Tibial artery (tissue), 4 donors: ENCODE results near the gene COG1.

Experiments used
- DNase-seq, 2 donors: peaks; one replicate each; pipeline ENCODE4 v3.0.0-alpha.2; 2019
- H3K27ac ChIP-seq, 2 donors: fragments of 200-600 bp; sonication (generic) in 1 of 2; 1 replicate in 1 of 2; 2 replicates in 1 of 2; pipeline ENCODE4 v1.5.1; 2018 to 2019; ENCODE audit warnings: mild to moderate bottlenecking in 1 of 2
- H3K27me3 ChIP-seq, 2 donors: fragments of 200-600 bp; sonication (generic) in 1 of 2; one replicate each; pipeline versions ENCODE4 v1.5.1 to v1.6.0; 2016 to 2019
- H3K36me3 ChIP-seq, 3 donors: fragments of 200-600 bp; sonication (generic) in 2 of 3; one replicate each; pipeline ENCODE4 v1.5.1; 2016 to 2019; ENCODE audit warnings: mild to moderate bottlenecking in 2 of 3
- H3K4me1 ChIP-seq, 4 donors: fragments of 200-600 bp; sonication (generic) in 2 of 4; 1 replicate in 3 of 4; 2 replicates in 1 of 4; pipeline ENCODE4 v1.5.1; 2016 to 2019
- H3K4me3 ChIP-seq, 2 donors: fragments of 200-600 bp; sonication (generic) in 1 of 2; 1 replicate in 1 of 2; 2 replicates in 1 of 2; pipeline ENCODE4 v1.5.1; 2018 to 2019; ENCODE audit warnings: mild to moderate bottlenecking in 2 of 2
- H3K9me3 ChIP-seq, 3 donors: fragments of 200-600 bp; sonication (generic) in 1 of 3; one replicate each; pipeline ENCODE4 v1.5.1; 2016 to 2019
- intact Hi-C: fragments of 100-400 bp; cut with DNase I; formaldehyde crosslinking; loops from one replicate; pipeline ENCODE4 v1.15.0; 2023; ENCODE audit warnings: low total_unique reads
- TF ChIP-seq, protein P1 (sequence below), 2 experiments: fragments of 200-600 bp in 1 of 2; fragments of 450-650 bp in 1 of 2; IDR thresholded peaks; one replicate each; pipeline ENCODE4 v1.5.1; 2017 to 2019; ENCODE audit warnings: antibody characterized with exemption in 2 of 2, mild to moderate bottlenecking in 1 of 2, moderate library complexity in 1 of 2

COG1 gene

DNA sequence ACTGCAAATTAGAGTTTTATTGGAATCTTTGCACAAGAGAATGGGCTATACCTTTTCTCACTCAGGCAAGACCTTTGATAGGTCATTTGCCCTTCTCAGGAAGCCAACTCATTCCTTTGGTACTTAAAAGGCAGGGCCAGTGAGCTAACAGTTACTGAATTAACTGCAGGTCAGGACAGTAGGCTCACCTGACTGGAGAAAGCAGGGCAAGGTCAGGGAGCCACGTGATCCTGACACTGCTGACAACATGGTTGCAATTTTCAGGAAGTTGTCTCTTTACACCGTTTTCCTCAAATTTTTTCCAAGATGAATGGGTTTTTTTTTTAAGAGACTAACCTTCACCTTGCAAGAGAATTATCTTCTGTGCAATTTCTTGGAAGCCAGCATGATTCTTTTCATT, 47.7 kb downstream of the COG1 start:
- Histone ChIP-seq H3K4me3 (no peak overlapping the region), H3K4me1 (peaks cover 0 to 20% (median 3%) of the 10 kb centered on the region in 4 donors), H3K9me3 (no peaks in the 10 kb centered on the region), H3K27me3 (no peaks in the 10 kb centered on the region), H3K27ac (no peak overlapping the region), H3K36me3 (peaks cover 15 to 56% (median 41%) of the 10 kb centered on the region in 3 donors)
- TF ChIP-seq, protein P1, sequence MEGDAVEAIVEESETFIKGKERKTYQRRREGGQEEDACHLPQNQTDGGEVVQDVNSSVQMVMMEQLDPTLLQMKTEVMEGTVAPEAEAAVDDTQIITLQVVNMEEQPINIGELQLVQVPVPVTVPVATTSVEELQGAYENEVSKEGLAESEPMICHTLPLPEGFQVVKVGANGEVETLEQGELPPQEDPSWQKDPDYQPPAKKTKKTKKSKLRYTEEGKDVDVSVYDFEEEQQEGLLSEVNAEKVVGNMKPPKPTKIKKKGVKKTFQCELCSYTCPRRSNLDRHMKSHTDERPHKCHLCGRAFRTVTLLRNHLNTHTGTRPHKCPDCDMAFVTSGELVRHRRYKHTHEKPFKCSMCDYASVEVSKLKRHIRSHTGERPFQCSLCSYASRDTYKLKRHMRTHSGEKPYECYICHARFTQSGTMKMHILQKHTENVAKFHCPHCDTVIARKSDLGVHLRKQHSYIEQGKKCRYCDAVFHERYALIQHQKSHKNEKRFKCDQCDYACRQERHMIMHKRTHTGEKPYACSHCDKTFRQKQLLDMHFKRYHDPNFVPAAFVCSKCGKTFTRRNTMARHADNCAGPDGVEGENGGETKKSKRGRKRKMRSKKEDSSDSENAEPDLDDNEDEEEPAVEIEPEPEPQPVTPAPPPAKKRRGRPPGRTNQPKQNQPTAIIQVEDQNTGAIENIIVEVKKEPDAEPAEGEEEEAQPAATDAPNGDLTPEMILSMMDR (IDR thresholded peaks at IDR 0.05) = no peak
- DNase-seq = no peak
- intact Hi-C loops = no loop called here

DNA sequence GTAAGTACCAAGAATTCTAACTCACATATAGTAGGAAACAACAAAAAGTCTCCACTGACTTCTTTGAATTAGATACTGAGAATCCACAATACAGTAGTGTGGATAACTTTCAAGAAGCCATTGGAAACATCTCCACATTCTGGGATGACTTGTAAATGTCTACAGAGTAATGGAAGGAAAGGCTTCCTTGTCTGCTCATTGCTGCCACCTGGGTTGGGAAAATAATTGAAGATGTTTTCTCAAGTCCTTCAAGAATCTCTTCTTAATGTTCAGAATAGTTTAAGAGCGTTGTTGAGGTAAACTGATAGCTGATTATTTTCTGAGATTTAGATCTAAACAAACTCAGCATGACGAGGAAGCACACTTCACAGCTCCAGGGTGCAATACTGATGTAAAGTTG, 54.9 kb downstream of the COG1 start:
- Histone ChIP-seq H3K9me3 (no peaks in the 10 kb centered on the region), H3K27ac (no peak overlapping the region), H3K4me1 (no peaks in the 10 kb centered on the region), H3K27me3 (no peaks in the 10 kb centered on the region), H3K4me3 (no peak overlapping the region), H3K36me3 (peaks cover 23 to 49% (median 28%) of the 10 kb centered on the region in 3 donors)
- intact Hi-C loops = no loop called here
- TF ChIP-seq, protein P1 (IDR thresholded peaks at IDR 0.05) = no peak
- DNase-seq = no peak

DNA sequence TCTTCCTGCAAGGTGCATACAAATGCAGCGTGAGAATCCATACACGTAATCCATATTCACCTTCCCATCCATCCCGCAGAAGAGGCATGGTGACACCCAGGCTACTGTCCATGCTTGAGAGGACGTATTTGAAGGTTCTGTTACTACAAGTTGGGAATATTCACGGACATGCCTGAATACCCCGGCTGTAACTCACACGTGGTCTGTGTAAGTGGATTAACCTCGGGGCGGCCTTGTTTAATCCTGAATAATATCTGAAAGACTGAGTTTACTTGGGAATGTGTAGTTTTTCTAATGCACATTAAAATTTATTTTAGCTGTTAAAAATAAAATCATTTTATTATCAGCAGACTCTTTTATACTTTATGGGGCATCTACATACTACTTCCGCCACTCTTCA, 55.7 kb downstream of the COG1 start:
- intact Hi-C loops = no loop called here
- no peak overlapping the region for H3K27ac ChIP-seq
- peaks cover 18 to 42% (median 25%) of the 10 kb centered on the region in 3 donors for H3K36me3 ChIP-seq
- H3K4me3 ChIP-seq = no peak overlapping the region
- no peaks in the 10 kb centered on the region for H3K27me3 ChIP-seq
- H3K4me1 ChIP-seq = no peaks in the 10 kb centered on the region
- H3K9me3 ChIP-seq = no peaks in the 10 kb centered on the region
- TF ChIP-seq, protein P1 (IDR thresholded peaks at IDR 0.05) = no peak
- no peak for DNase-seq

DNA sequence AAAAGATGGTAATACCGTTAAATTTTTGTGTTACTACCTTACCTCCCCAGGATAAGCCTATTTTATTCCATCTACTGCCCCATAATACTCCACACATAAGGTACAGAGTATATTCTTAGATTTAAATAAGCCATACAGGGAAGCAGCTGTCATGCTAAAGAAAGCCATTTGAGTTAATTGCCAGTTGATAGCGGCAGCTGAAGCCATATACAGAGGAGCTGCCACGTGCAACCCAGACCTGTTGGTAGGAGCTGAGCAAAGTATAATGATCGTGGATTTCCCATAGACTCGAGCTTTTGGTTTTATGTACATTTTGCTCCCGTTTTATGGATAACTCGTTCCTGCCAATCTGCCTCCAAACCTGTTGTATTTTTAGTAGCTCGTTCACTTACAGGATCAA, 56.8 kb downstream of the COG1 start:
- Histone ChIP-seq H3K4me3 (no peak overlapping the region), H3K27me3 (no peaks in the 10 kb centered on the region), H3K4me1 (no peaks in the 10 kb centered on the region), H3K27ac (no peak overlapping the region), H3K36me3 (peaks cover 12 to 35% (median 17%) of the 10 kb centered on the region in 3 donors), H3K9me3 (no peaks in the 10 kb centered on the region)
- TF ChIP-seq, protein P1 (IDR thresholded peaks at IDR 0.05) = no peak
- intact Hi-C loops = no loop called here
- DNase-seq = no peak

DNA sequence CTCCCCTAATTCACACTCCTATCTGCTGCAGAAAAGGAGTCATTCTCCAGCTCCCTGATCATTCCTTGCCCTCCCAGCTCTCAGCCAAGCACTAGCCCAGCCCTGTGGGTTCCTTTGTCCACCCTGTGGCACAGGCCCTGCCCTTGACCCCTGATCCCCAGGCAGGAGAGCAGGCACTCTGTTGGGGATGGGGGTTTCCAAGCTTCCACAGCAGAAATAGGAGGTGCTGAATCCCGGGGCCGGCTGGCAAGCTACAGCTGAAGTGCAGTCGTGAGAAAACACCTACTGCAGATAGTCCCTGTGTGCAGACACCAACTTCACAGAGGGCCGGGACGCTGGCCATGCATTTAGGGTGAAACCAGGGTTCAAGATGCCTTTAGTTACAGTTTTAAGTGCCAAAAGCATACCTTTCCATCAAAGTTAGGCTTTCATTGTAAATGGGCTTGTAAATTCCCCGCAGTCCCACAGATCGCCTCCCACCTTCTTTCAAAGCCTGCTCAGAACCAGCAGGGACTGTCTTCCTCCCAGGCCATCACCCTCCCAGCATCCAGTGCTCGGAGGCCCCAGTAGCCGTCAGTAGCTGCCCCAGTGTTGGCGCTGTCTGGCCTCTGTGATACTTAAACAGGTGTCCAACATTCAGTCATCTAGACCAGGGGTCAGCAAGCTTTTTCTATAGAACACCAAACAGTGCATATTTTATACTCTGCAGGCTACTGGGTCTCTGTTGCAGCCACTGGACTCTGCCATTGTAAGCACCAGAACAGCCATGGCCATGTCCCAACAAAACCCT, 58.2 kb downstream of the COG1 start:
- DNase-seq = no peak
- TF ChIP-seq, protein P1 (IDR thresholded peaks at IDR 0.05) = no peak
- intact Hi-C loops = no loop called here
- no peaks in the 10 kb centered on the region for H3K27me3 ChIP-seq
- no peaks in the 10 kb centered on the region for H3K9me3 ChIP-seq
- H3K4me3 ChIP-seq = no peak overlapping the region
- H3K4me1 ChIP-seq = peaks cover 0 to 3% (median 0%) of the 10 kb centered on the region in 4 donors
- H3K36me3 ChIP-seq = peaks cover 0 to 28% (median 14%) of the 10 kb centered on the region in 3 donors
- no peak overlapping the region for H3K27ac ChIP-seq
